ENCODE measurements around the gene DHX32. TPM values are rescaled to one million over a fixed set of nuclear protein-coding genes. Genes with fewer than 3 reads are reported as not detected.

Gene DHX32
- total RNA-seq, 2 experiments from 2014 or later = 0.22 to 0.27 TPM

GRCh38 chr10:125799451-125800182 lies 81.5 kb downstream of the DHX32 start:
- peaks cover 27% of the 10 kb centered on the region for H3K36me3 ChIP-seq (ENCODE audit: insufficient read depth, low read length)
- intact Hi-C loops (cut with micrococcal nuclease; ENCODE audit: unreplicated experiment) = no loop called here
- no peak overlapping the region for H2AFZ ChIP-seq (ENCODE audit: low read length)
- no peaks in the 10 kb centered on the region for H4K20me1 ChIP-seq (ENCODE audit: insufficient read depth, low read length)
- H3K9me3 ChIP-seq (ENCODE audit: low read length) = no peaks in the 10 kb centered on the region
- ChIA-PET POLR2A (no interaction called here), CTCF (ENCODE audit: unreplicated experiment) (no interaction called here)
- BruUV-seq (replicated peaks) = no TSS peak
- H3K27ac ChIP-seq (ENCODE audit: low read depth, low read length, poor library complexity, severe bottlenecking) = no peak overlapping the region
- peaks cover 41% of the 10 kb centered on the region for H3K4me1 ChIP-seq (ENCODE audit: insufficient read depth, low read length, poor library complexity, severe bottlenecking)
- H3K79me2 ChIP-seq (ENCODE audit: insufficient read depth, low read depth, low read length) = no peaks in the 10 kb centered on the region
- no peak overlapping the region for H3K4me2 ChIP-seq (ENCODE audit: low read length)
- H3K4me3 ChIP-seq (ENCODE audit: low read depth, low read length, poor library complexity, severe bottlenecking) = no peak overlapping the region
- no peak for DNase-seq (ENCODE audit: low spot score)
- no peaks in the 10 kb centered on the region for H3K9me2 ChIP-seq (ENCODE audit: insufficient read depth, low read length)
- TF ChIP-seq CTCF (conservative IDR thresholded peaks at IDR 0.05; ENCODE audit: low read length) = no peak
- no peak for TF ChIP-seq EZH2phosphoT487 (IDR thresholded peaks at IDR 0.05; ENCODE audit: borderline replicate concordance, low read depth, low read length)

- H3K9me2 ChIP-seq (ENCODE audit: insufficient read depth, low read length) = no peaks in the 10 kb centered on the region
- CTCF ChIA-PET (ENCODE audit: unreplicated experiment) = interaction anchor here (1.9 kb wide), 1 partner anchor 10 kb away, joined by 4 read pairs; no protein-coding TSS in a partner anchor
- no peaks in the 10 kb centered on the region for H3K79me2 ChIP-seq (ENCODE audit: insufficient read depth, low read depth, low read length)
- H2AFZ ChIP-seq (ENCODE audit: low read length) = no peak overlapping the region
- no peaks in the 10 kb centered on the region for H4K20me1 ChIP-seq (ENCODE audit: insufficient read depth, low read length)
- H3K36me3 ChIP-seq (ENCODE audit: insufficient read depth, low read length) = peaks cover 38% of the 10 kb centered on the region
- peak overlapping the region; percentile 16 for H3K27ac ChIP-seq (ENCODE audit: low read depth, low read length, poor library complexity, severe bottlenecking)
- TF ChIP-seq EZH2phosphoT487 (IDR thresholded peaks at IDR 0.05; ENCODE audit: borderline replicate concordance, low read depth, low read length) (no peak), CTCF (conservative IDR thresholded peaks at IDR 0.05; ENCODE audit: low read length) (no peak)
- no TSS peak for BruUV-seq (replicated peaks)
- POLR2A ChIA-PET = interaction anchor here (0.6 to 5.0 kb wide), 2 partner anchors 14 to 62 kb away, joined by 3 to 27 read pairs; no protein-coding TSS in a partner anchor
- DNase-seq (ENCODE audit: low spot score) = peak; percentile 23
- H3K4me1 ChIP-seq (ENCODE audit: insufficient read depth, low read length, poor library complexity, severe bottlenecking) = peaks cover 46% of the 10 kb centered on the region
- no peaks in the 10 kb centered on the region for H3K9me3 ChIP-seq (ENCODE audit: low read length)
- H3K4me3 ChIP-seq (ENCODE audit: low read depth, low read length, poor library complexity, severe bottlenecking) = no peak overlapping the region
- peak overlapping the region; percentile 18; the same call in 1 of the 2 replicates for H3K4me2 ChIP-seq (ENCODE audit: low read length)
- intact Hi-C loops (cut with micrococcal nuclease; ENCODE audit: unreplicated experiment) = no loop called here
Observed at GRCh38 chr10:125797994-125798662, 83.0 kb downstream of the DHX32 start.

All from OCI-LY7 (cell line).